HL-60 (cell line): ENCODE measurements around the gene DHRS12.

Source experiments
- DNase-seq, 2 experiments: peaks; one replicate each; pipeline ENCODE4 v3.0.0-alpha.2; 2010 to 2020; ENCODE audit warnings: low read depth in 1 of 2, low spot score in 1 of 2
- H3K27ac ChIP-seq: fragments of 250-450 bp; sonication (Bioruptor Pico); replicated peaks from 2 replicates; pipeline ENCODE4 v1.5.1; 2020; ENCODE audit warnings: mild to moderate bottlenecking, moderate library complexity
- H3K27me3 ChIP-seq: fragments of 250-450 bp; sonication (Bioruptor Pico); 2 replicates; pipeline ENCODE4 v1.5.1; 2021; ENCODE audit warnings: mild to moderate bottlenecking, moderate library complexity; ENCODE audit not compliant: insufficient read depth, poor library complexity, severe bottlenecking
- H3K4me3 ChIP-seq: replicated peaks from 2 replicates; pipeline ENCODE4 v1.5.1; 2011; ENCODE audit warnings: mild to moderate bottlenecking, control low read depth, low read length; ENCODE audit not compliant: insufficient read depth
- CTCF ChIP-seq: IDR thresholded peaks from one replicate; pipeline ENCODE4 v1.5.1; 2011; ENCODE audit warnings: low read length, control low read depth, inconsistent platforms; ENCODE audit not compliant: insufficient read depth
- GABPA ChIP-seq: IDR thresholded peaks from 2 replicates; pipeline ENCODE4 v1.6.1; 2012; ENCODE audit warnings: low read depth
- POLR2AphosphoS5 ChIP-seq: IDR thresholded peaks from 2 replicates; pipeline ENCODE4 v1.6.1; 2012; ENCODE audit warnings: low read depth
- REST ChIP-seq: IDR thresholded peaks from 2 replicates; pipeline ENCODE4 v1.6.1; 2012; ENCODE audit warnings: low read depth; ENCODE audit not compliant: insufficient replicate concordance
- SPI1 ChIP-seq: IDR thresholded peaks from 2 replicates; pipeline ENCODE4 v1.6.1; 2012; ENCODE audit warnings: low read depth, mild to moderate bottlenecking, borderline replicate concordance

The DHRS12 gene

GRCh38 chr13:51832471-51833152, 28.6 kb upstream of the DHRS12 start:
- Histone ChIP-seq H3K27ac (no peak overlapping the region), H3K27me3 (no peaks in the 10 kb centered on the region), H3K4me3 (no peak overlapping the region)
- TF ChIP-seq SPI1 (no peak), CTCF (peak; percentile 40)
- DNase-seq: peak; percentile 42 to 84

- no peak for DNase-seq
- Histone ChIP-seq H3K27me3 (no peaks in the 10 kb centered on the region), H3K27ac (no peak overlapping the region), H3K4me3 (no peak overlapping the region)
- no peak for TF ChIP-seq REST
- no peak for TF ChIP-seq CTCF
Observed at GRCh38 chr13:51831519-51831918, 27.6 kb upstream of the DHRS12 start.

- Histone ChIP-seq H3K27ac (no peak overlapping the region), H3K27me3 (no peaks in the 10 kb centered on the region), H3K4me3 (no peak overlapping the region)
- no peak for DNase-seq
- TF ChIP-seq CTCF (no peak), POLR2AphosphoS5 (no peak), REST (no peak)
Observed at GRCh38 chr13:51829568-51829899, 25.6 kb upstream of the DHRS12 start.

DNA sequence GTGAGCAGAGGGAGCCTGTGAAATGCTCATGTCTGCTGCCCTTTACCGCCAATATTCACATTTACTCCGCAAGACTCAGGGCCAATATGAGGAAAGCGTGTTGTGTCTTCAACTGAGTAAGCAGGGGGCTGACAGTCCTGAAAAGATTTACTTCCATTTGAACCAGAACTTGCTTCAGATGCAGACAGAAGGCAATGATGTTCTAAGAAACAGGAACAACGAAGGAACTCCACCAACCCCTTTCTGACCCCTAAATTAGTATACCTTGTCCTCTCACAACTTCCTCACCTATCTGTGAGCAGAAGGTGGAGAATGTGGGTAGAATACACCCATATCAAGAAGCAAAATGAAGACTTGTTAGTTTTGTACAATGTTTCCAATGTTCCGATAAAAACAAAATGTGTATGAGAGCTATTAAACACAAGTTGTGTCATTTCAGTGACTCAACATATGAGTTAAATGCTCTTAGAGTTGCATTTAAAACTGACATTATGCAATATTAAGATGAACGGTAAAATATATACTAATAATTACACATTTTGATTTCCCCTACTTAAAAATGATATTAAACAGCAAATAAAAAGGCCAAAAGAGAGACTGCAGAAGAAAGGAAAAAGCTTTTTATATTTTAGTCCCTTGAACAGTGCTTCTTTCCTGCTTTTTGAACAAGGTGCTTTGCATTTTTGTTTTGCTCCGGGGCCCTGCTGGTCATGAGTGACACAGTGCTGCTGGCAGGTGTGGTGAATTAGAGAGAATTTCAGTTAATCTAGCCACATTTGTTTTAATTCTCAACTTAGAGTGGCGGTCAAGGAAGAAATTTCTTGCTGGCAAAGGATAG, 25.0 kb upstream of the DHRS12 start:
- peak overlapping the region; percentile 78; the same call in 1 of the 2 replicates for H3K27ac ChIP-seq
- peak in 1 of 2 experiments; percentile 29 for DNase-seq
- TF ChIP-seq REST (no peak), CTCF (no peak), GABPA (no peak), POLR2AphosphoS5 (no peak), SPI1 (no peak)
- no peaks in the 10 kb centered on the region for H3K27me3 ChIP-seq
- H3K4me3 ChIP-seq: no peak overlapping the region
